WTC11 (cell line): ENCODE data around the gene LFNG. TPM values are rescaled to one million over a fixed set of nuclear protein-coding genes. Genes with fewer than 3 reads are reported as not detected.

Source experiments
- ATAC-seq: fragments of 200-7000 bp; cut with Tn5 transposase; 2 replicates; pipeline ENCODE4 v1.10.0; 2021; ENCODE audit warnings: mild to moderate bottlenecking, moderate library complexity
- CTCF ChIA-PET: fragments of 300-600 bp; sonication (Branson Sonifier 250); formaldehyde crosslinking; loops from one replicate; lab custom pipeline; 2021; ENCODE audit warnings: antibody characterized with exemption; lab: Charles Lee
- POLR2A ChIA-PET: fragments of 350-600 bp; sonication (Branson Sonifier 250); formaldehyde crosslinking; loops from one replicate; lab custom pipeline; 2021; ENCODE audit warnings: antibody characterized with exemption; lab: Charles Lee
- DNase-seq: peaks from one replicate; pipeline ENCODE4 v3.0.0; 2021; ENCODE audit warnings: low spot score
- H3K27ac Mint-ChIP-seq: 2 replicates; pipeline ENCODE4 v1.8.0; 2021; ENCODE audit warnings: mixed read lengths
- H3K27me3 Mint-ChIP-seq: 2 replicates; pipeline ENCODE4 v1.8.0; 2021; ENCODE audit warnings: low read depth, mild to moderate bottlenecking, moderate library complexity, mixed read lengths
- H3K36me3 Mint-ChIP-seq: 2 replicates; pipeline ENCODE4 v1.8.0; 2021; ENCODE audit warnings: mixed read lengths
- H3K4me1 Mint-ChIP-seq: 2 replicates; pipeline ENCODE4 v1.8.0; 2022; ENCODE audit warnings: mixed read lengths
- H3K4me3 Mint-ChIP-seq: 2 replicates; pipeline ENCODE4 v1.8.0; 2021; ENCODE audit warnings: mild to moderate bottlenecking, moderate library complexity, mixed read lengths
- H3K9me3 Mint-ChIP-seq: 2 replicates; pipeline ENCODE4 v1.8.0; 2021; ENCODE audit warnings: mixed read lengths
- CBFB ChIP-seq: sonication (generic); formaldehyde crosslinking; IDR thresholded peaks from 2 replicates; pipeline ENCODE4 v1.8.1; 2022; ENCODE audit warnings: mild to moderate bottlenecking, low read depth, missing genetic modification reagents
- EMX1 ChIP-seq: fragments of 250-450 bp; sonication (Bioruptor Pico); IDR thresholded peaks from 2 replicates; pipeline ENCODE4 v1.8.0; 2021; ENCODE audit warnings: mild to moderate bottlenecking
- MYBL2 ChIP-seq: sonication (generic); formaldehyde crosslinking; IDR thresholded peaks from 2 replicates; pipeline ENCODE4 v1.8.1; 2023; ENCODE audit warnings: mild to moderate bottlenecking, moderate library complexity, missing genetic modification reagents
- NFATC4 ChIP-seq: fragments of 250-450 bp; sonication (Bioruptor Pico); IDR thresholded peaks from 2 replicates; pipeline ENCODE4 v1.9.0; 2021; ENCODE audit warnings: mild to moderate bottlenecking
- SP1 ChIP-seq: sonication (generic); formaldehyde crosslinking; conservative IDR thresholded peaks from 2 replicates; pipeline ENCODE4 v1.8.1; 2022; ENCODE audit warnings: missing genetic modification reagents
- TEAD1 ChIP-seq: sonication (generic); formaldehyde crosslinking; IDR thresholded peaks from 2 replicates; pipeline ENCODE4 v1.8.0; 2022; ENCODE audit warnings: mild to moderate bottlenecking, missing genetic modification reagents
- USF1 ChIP-seq: sonication (generic); formaldehyde crosslinking; IDR thresholded peaks from 2 replicates; pipeline ENCODE4 v1.8.0; 2022; ENCODE audit warnings: mild to moderate bottlenecking, missing genetic modification reagents
- ZNF263 ChIP-seq: sonication (generic); formaldehyde crosslinking; IDR thresholded peaks from 2 replicates; pipeline ENCODE4 v1.8.1; 2022; ENCODE audit warnings: low read depth, mild to moderate bottlenecking, moderate library complexity, missing genetic modification reagents
- ZNF281 ChIP-seq: sonication (generic); formaldehyde crosslinking; IDR thresholded peaks from 2 replicates; pipeline ENCODE4 v1.8.0; 2023; ENCODE audit warnings: mild to moderate bottlenecking, missing genetic modification reagents
- ZNF317 ChIP-seq: sonication (generic); formaldehyde crosslinking; IDR thresholded peaks from 2 replicates; pipeline ENCODE4 v1.8.1; 2023; ENCODE audit warnings: low read depth, mild to moderate bottlenecking, moderate library complexity, missing genetic modification reagents, borderline replicate concordance
- ZNF416 ChIP-seq: fragments of 250-450 bp; sonication (Bioruptor Pico); IDR thresholded peaks from 2 replicates; pipeline ENCODE4 v1.9.0; 2021; ENCODE audit warnings: mild to moderate bottlenecking, inconsistent platforms
- ZNF423 ChIP-seq: fragments of 250-450 bp; sonication (Bioruptor Pico); IDR thresholded peaks from 2 replicates; pipeline ENCODE4 v2.1.2; 2022; ENCODE audit warnings: mild to moderate bottlenecking, moderate library complexity
- ZNF425 ChIP-seq: fragments of 250-450 bp; sonication (Bioruptor Pico); conservative IDR thresholded peaks from 2 replicates; pipeline ENCODE4 v1.9.0; 2021; ENCODE audit warnings: mild to moderate bottlenecking
- total RNA-seq: library from RNA; stranded (reverse); gene quantifications from 3 replicates; pipeline ENCODE4 v1.2.3, GENCODE V29; 2021
- TF ChIP-seq, protein P1 (sequence below): sonication (generic); formaldehyde crosslinking; IDR thresholded peaks from 2 replicates; pipeline ENCODE4 v1.8.0; 2022; ENCODE audit warnings: mild to moderate bottlenecking, missing genetic modification reagents
- TF ChIP-seq, protein P2 (sequence below): sonication (generic); formaldehyde crosslinking; conservative IDR thresholded peaks from 2 replicates; pipeline ENCODE4 v1.8.1; 2022; ENCODE audit warnings: mild to moderate bottlenecking, missing genetic modification reagents
- TF ChIP-seq, protein P3 (sequence below): fragments of 250-450 bp; sonication (Bioruptor Pico); IDR thresholded peaks from 2 replicates; pipeline ENCODE4 v1.9.0; 2021; ENCODE audit warnings: moderate library complexity, mild to moderate bottlenecking, inconsistent platforms, borderline replicate concordance
- TF ChIP-seq, protein P4 (sequence below): sonication (generic); formaldehyde crosslinking; IDR thresholded peaks from 2 replicates; pipeline ENCODE4 v1.8.1; 2022; ENCODE audit warnings: mild to moderate bottlenecking, missing genetic modification reagents, moderate library complexity, borderline replicate concordance
- TF ChIP-seq, protein P5 (sequence below): sonication (generic); formaldehyde crosslinking; IDR thresholded peaks from 2 replicates; pipeline ENCODE4 v1.8.0; 2023; ENCODE audit warnings: missing genetic modification reagents

The LFNG gene
- total RNA-seq, 1 experiment from 2014 or later, result 29.4 TPM

DNA sequence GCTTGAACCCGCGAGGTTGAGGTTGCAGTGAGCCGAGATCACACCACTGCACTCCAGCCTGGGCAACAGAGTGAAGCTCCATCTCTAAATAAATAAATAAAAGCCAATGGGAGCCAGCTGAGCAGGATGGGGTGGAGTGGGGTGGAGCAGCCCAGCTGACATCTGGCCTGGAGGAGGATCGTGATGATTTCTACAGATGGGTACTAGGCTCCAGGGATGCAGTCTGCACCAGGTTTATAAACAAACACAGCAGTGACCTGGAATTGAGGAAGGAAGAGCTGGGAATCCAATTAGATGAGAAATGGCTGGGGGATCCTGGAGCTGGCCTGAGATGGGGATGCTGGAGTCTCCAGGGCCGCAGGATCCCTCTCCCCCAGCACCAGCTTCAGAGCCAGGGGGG, 36.1 kb upstream of the LFNG start (continued):
- TF ChIP-seq SP1 (CRISPR knock-in tag), result no peak
- TF ChIP-seq, protein P1, sequence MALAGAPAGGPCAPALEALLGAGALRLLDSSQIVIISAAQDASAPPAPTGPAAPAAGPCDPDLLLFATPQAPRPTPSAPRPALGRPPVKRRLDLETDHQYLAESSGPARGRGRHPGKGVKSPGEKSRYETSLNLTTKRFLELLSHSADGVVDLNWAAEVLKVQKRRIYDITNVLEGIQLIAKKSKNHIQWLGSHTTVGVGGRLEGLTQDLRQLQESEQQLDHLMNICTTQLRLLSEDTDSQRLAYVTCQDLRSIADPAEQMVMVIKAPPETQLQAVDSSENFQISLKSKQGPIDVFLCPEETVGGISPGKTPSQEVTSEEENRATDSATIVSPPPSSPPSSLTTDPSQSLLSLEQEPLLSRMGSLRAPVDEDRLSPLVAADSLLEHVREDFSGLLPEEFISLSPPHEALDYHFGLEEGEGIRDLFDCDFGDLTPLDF (CRISPR knock-in tag), result no peak
- TF ChIP-seq, protein P2, sequence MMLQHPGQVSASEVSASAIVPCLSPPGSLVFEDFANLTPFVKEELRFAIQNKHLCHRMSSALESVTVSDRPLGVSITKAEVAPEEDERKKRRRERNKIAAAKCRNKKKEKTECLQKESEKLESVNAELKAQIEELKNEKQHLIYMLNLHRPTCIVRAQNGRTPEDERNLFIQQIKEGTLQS (CRISPR knock-in tag), result no peak
- no peak for TF ChIP-seq USF1 (CRISPR knock-in tag)
- TF ChIP-seq, protein P3, sequence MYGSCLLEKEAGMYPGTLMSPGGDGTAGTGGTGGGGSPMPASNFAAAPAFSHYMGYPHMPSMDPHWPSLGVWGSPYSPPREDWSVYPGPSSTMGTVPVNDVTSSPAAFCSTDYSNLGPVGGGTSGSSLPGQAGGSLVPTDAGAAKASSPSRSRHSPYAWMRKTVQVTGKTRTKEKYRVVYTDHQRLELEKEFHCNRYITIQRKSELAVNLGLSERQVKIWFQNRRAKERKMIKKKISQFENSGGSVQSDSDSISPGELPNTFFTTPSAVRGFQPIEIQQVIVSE (CRISPR knock-in tag), result no peak
- TF ChIP-seq ZNF317 (CRISPR knock-in tag), result no peak
- TF ChIP-seq NFATC4 (CRISPR knock-in tag), result no peak

GRCh38 chr7:2484868-2485267, 34.7 kb upstream of the LFNG start:
- no peaks in the 10 kb centered on the region for H3K4me1 Mint-ChIP-seq
- H3K9me3 Mint-ChIP-seq, result peaks cover 7% of the 10 kb centered on the region; the same call in 1 of the 2 replicates
- H3K27me3 Mint-ChIP-seq, result no peaks in the 10 kb centered on the region
- no peaks in the 10 kb centered on the region for H3K36me3 Mint-ChIP-seq
- DNase-seq, result no peak
- CTCF ChIA-PET, result interaction anchor here (2.8 kb wide), 1 partner anchor 16 kb away, joined by 19 read pairs; no protein-coding TSS in a partner anchor
- POLR2A ChIA-PET, result no interaction called here
- ATAC-seq, result no peak
- H3K27ac Mint-ChIP-seq, result no peak overlapping the region
- no peak overlapping the region for H3K4me3 Mint-ChIP-seq
- TF ChIP-seq, protein P4, sequence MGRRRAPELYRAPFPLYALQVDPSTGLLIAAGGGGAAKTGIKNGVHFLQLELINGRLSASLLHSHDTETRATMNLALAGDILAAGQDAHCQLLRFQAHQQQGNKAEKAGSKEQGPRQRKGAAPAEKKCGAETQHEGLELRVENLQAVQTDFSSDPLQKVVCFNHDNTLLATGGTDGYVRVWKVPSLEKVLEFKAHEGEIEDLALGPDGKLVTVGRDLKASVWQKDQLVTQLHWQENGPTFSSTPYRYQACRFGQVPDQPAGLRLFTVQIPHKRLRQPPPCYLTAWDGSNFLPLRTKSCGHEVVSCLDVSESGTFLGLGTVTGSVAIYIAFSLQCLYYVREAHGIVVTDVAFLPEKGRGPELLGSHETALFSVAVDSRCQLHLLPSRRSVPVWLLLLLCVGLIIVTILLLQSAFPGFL (CRISPR knock-in tag), result no peak
- TF ChIP-seq, protein P5, sequence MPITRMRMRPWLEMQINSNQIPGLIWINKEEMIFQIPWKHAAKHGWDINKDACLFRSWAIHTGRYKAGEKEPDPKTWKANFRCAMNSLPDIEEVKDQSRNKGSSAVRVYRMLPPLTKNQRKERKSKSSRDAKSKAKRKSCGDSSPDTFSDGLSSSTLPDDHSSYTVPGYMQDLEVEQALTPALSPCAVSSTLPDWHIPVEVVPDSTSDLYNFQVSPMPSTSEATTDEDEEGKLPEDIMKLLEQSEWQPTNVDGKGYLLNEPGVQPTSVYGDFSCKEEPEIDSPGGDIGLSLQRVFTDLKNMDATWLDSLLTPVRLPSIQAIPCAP (CRISPR knock-in tag), result no peak
- TF ChIP-seq MYBL2 (CRISPR knock-in tag) (no peak), ZNF416 (CRISPR knock-in tag) (no peak), ZNF263 (CRISPR knock-in tag) (no peak), CBFB (CRISPR knock-in tag) (no peak), ZNF423 (no peak), ZNF281 (CRISPR knock-in tag) (no peak), TEAD1 (CRISPR knock-in tag) (no peak), ZNF425 (CRISPR knock-in tag) (no peak), EMX1 (CRISPR knock-in tag) (no peak)
